ENCODE data around the gene NTM.
"Not testable (repeated sequence)": the region's sequence is repeated elsewhere in the genome, so short reads cannot be mapped to it uniquely, and the experiment has no call there.

The NTM gene

GRCh38 chr11:131421066-131421855 is 50.8 kb downstream of the NTM start:
- TF ChIP-seq CTCF (IDR thresholded peaks at IDR 0.05; ENCODE audit: extremely low read depth, missing control alignments) = no peak
- no peak for DNase-seq (ENCODE audit: low spot score)

GRCh38 chr11:131422029-131422428 is 51.6 kb downstream of the NTM start:
- DNase-seq (ENCODE audit: low spot score) = no peak
- no peak for TF ChIP-seq CTCF (IDR thresholded peaks at IDR 0.05; ENCODE audit: extremely low read depth, missing control alignments)

- no peak for TF ChIP-seq CTCF (IDR thresholded peaks at IDR 0.05; ENCODE audit: extremely low read depth, missing control alignments)
- no peak for DNase-seq (ENCODE audit: low spot score)
Measured at GRCh38 chr11:131422496-131422895, 52.1 kb downstream of the NTM start.

- no peak for TF ChIP-seq CTCF (IDR thresholded peaks at IDR 0.05; ENCODE audit: extremely low read depth, missing control alignments)
- DNase-seq (ENCODE audit: low spot score) = no peak
Measured at GRCh38 chr11:131423688-131424087, 53.3 kb downstream of the NTM start.

- not testable (repeated sequence) for DNase-seq (ENCODE audit: low spot score)
Measured at GRCh38 chr11:131424257-131424876, 54.0 kb downstream of the NTM start.

GRCh38 chr11:131425285-131425684 is 54.9 kb downstream of the NTM start:
- DNase-seq (ENCODE audit: low spot score) = no peak
- TF ChIP-seq CTCF (IDR thresholded peaks at IDR 0.05; ENCODE audit: extremely low read depth, missing control alignments) = no peak

- DNase-seq (ENCODE audit: low spot score) = no peak
- no peak for TF ChIP-seq CTCF (IDR thresholded peaks at IDR 0.05; ENCODE audit: extremely low read depth, missing control alignments)
Measured at GRCh38 chr11:131428853-131429252, 58.4 kb downstream of the NTM start.
